Measurements from ENCODE around the gene ZFYVE21.

Gene ZFYVE21

DNA sequence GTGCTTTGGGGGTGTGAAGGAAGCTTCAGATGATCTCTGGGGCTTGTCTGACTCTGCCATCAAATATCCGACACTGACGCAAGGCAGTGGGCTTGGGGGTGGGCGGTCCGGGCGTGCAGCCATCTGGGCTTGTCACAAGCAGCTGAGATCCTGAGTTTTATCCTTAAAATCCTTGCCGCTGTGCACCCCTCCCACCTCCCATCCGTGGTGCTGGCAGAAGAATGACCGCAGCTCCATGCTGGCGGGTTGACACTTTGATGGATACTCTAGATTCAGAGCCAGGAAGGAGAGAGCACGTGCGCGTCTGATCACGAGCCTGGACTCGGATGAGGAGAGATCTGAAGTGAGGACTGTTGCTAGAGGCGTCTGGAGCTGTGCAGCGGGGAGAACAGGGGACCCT is 3.0 kb downstream of the ZFYVE21 start:
- no peak overlapping the region for H3K4me3 ChIP-seq (ENCODE audit: low read depth, low read length)
- TF ChIP-seq, protein P1, sequence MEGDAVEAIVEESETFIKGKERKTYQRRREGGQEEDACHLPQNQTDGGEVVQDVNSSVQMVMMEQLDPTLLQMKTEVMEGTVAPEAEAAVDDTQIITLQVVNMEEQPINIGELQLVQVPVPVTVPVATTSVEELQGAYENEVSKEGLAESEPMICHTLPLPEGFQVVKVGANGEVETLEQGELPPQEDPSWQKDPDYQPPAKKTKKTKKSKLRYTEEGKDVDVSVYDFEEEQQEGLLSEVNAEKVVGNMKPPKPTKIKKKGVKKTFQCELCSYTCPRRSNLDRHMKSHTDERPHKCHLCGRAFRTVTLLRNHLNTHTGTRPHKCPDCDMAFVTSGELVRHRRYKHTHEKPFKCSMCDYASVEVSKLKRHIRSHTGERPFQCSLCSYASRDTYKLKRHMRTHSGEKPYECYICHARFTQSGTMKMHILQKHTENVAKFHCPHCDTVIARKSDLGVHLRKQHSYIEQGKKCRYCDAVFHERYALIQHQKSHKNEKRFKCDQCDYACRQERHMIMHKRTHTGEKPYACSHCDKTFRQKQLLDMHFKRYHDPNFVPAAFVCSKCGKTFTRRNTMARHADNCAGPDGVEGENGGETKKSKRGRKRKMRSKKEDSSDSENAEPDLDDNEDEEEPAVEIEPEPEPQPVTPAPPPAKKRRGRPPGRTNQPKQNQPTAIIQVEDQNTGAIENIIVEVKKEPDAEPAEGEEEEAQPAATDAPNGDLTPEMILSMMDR (IDR thresholded peaks at IDR 0.05; ENCODE audit: control insufficient read depth, extremely low read depth, insufficient read depth) = no peak
- no peak for DNase-seq (ENCODE audit: low read depth)

DNA sequence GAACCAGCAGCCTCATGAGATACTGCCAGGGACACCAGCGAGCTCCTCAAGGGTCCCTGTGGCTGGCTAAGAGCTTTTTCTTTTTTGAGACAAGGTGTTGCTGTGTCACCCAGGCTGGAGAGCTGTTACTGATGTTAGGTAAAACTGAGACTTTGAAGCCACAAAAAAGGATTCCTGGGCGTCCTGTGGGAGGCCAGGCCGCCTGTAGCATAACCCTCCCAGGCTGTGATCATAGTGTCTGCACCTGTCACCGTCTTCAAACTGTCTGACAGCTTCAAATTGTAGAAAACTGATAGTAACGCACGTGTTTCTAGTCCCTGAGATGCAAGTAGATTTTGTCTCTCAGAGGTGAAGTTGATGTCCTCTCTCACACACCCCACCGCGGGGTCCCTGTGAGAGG is 4.1 kb downstream of the ZFYVE21 start:
- no peak for DNase-seq (ENCODE audit: low read depth)
- no peak overlapping the region for H3K4me3 ChIP-seq (ENCODE audit: low read depth, low read length)
- TF ChIP-seq, protein P1 (IDR thresholded peaks at IDR 0.05; ENCODE audit: control insufficient read depth, extremely low read depth, insufficient read depth) = no peak

DNA sequence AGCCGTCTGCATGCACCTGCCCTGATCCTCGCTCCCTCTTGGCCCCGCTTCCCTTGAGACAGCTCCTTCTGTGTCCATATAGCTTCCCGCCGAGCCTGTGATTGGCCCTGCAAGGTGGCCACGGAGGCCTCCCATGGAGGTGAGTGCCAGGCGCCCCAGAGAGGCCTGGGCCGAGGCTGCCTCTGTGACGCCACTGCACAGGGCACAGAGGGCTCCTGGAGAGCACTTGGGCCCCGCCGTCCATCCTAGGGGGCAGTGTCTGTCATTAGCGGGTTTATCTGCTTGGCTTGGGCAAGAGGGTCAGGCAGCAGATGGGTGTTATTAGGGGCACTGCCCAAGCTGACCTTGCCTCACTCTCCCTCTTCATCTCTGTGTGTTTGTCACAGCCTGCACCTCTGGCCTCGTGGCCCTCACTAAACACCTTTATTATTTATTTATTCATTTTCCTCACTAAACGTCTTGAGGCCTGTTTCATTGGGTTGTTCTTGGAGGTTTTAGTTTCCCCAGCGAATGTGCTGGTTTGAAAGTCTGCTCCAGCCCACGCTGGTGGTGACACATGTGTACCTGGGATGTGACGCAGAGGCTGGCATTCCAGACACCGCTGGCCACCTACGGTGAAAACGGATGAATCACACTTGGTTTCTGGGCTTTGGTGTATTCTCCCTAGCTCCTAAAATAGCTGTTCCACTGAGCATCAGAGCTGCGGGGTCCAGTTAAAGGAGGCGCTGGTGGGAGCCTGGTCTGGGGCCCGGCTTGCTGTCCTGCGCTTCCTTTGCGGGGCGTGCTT is 5.9 kb downstream of the ZFYVE21 start:
- H3K4me3 ChIP-seq (ENCODE audit: low read depth, low read length) = no peak overlapping the region
- TF ChIP-seq, protein P1 (IDR thresholded peaks at IDR 0.05; ENCODE audit: control insufficient read depth, extremely low read depth, insufficient read depth) = no peak
- no peak for DNase-seq (ENCODE audit: low read depth)

DNA sequence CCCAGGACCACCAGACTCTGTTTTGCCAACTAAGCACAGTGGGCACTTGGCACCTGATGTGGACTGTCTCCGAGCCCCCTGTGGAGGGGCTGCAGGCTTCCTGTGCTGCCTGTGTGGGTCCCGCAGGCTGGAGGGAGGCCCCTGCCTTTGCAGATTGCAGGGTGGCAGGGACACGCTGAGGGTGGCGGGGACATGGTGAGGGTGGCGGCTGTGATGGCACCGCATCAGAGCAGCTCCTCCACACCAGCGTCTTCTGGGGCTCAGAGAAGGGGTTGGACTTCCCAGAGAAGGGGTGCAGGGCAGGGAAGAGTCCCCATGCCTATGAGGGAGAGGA is 8.1 kb downstream of the ZFYVE21 start:
- TF ChIP-seq, protein P1 (IDR thresholded peaks at IDR 0.05; ENCODE audit: control insufficient read depth, extremely low read depth, insufficient read depth) = no peak
- no peak for DNase-seq (ENCODE audit: low read depth)
- H3K4me3 ChIP-seq (ENCODE audit: low read depth, low read length) = no peak overlapping the region

DNA sequence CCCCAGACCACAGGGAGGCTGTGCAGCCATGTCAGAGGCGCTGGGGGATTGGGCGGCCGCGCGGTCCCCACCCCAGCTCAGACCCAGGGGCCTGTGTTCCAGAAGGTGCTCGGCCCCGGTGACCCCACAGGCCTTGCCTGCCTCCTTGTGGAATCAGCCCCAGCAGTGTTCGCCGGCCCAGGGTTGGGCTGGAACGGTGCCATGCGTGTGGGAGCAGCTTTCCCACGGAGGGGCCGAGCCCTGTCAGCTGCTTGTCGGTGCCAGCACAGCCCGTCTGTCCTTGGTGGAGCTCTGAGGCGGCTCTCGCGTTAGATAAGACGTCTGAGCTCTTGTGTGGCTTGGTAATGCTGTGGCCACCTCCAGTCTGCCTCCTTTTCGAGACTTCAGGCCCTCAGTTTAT is 8.5 kb downstream of the ZFYVE21 start:
- TF ChIP-seq, protein P1 (IDR thresholded peaks at IDR 0.05; ENCODE audit: control insufficient read depth, extremely low read depth, insufficient read depth) = no peak
- no peak overlapping the region for H3K4me3 ChIP-seq (ENCODE audit: low read depth, low read length)
- no peak for DNase-seq (ENCODE audit: low read depth)

DNA sequence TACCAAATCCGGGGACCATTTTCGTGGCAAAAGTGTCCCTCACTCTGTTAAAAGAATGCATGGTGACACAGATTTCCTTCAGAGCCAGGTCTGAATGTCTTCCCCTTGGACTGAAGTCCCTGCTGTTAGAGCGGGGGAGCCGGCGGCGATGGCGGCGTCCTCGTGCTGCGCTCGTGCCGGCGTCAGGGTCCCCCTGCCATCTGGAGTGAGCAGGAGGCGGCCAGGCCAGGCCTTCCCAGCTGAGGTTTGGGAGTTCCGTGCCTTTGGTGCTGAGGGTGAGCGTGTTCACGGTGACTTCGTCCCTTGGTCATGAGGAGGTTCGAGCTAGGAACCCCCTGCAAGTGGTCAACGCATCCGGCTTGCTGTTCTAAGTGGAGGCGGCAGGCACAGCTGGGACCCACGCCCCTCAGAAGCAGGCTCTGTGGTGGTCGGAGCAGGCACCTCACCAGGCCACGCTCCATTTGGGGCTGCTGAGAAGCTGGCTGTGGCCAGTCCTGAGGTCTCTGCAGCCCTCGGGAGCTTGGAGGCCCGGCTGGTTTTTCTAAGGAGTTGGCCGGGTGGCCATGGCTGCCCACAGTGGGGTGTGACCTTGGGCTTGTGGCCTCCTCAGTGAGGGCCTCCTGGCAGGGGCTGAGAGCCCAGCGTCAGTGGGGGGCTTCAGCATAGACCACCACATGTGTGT is 9.5 kb downstream of the ZFYVE21 start:
- DNase-seq (ENCODE audit: low read depth) = no peak
- TF ChIP-seq, protein P1 (IDR thresholded peaks at IDR 0.05; ENCODE audit: control insufficient read depth, extremely low read depth, insufficient read depth) = no peak
- H3K4me3 ChIP-seq (ENCODE audit: low read depth, low read length) = no peak overlapping the region
